NCI-H510A (cell line): ENCODE data around the gene GRID2.
"Not testable (repeated sequence)": the region's sequence is repeated elsewhere in the genome, so short reads cannot be mapped to it uniquely, and the experiment has no call there.

Experiments used
- DNase-seq: peaks from one replicate; lab custom pipeline; 2025; lab: John Stamatoyannopoulos, UW

GRID2 gene

GRCh38 chr4:92303621-92304027 is at the start of gene GRID2:
Gene GRID2, plus strand, starts transcription at chr4:92303966.
- no peak for DNase-seq

- DNase-seq, result no peak
Observed at GRCh38 chr4:92253986-92254671, 49.6 kb upstream of the GRID2 start.

GRCh38 chr4:92254767-92255442 is 48.9 kb upstream of the GRID2 start:
- DNase-seq, result no peak

- DNase-seq, result no peak
Observed at GRCh38 chr4:92255920-92256244, 47.9 kb upstream of the GRID2 start.

GRCh38 chr4:92257931-92258857 is 45.6 kb upstream of the GRID2 start:
- no peak for DNase-seq

GRCh38 chr4:92261256-92261655 is 42.5 kb upstream of the GRID2 start:
- no peak for DNase-seq

GRCh38 chr4:92262371-92262770 is 41.4 kb upstream of the GRID2 start:
- no peak for DNase-seq

GRCh38 chr4:92263010-92263409 is 40.8 kb upstream of the GRID2 start:
- no peak for DNase-seq

- DNase-seq, result no peak
Observed at GRCh38 chr4:92263575-92263974, 40.2 kb upstream of the GRID2 start.

- no peak for DNase-seq
Observed at GRCh38 chr4:92264163-92264562, 39.6 kb upstream of the GRID2 start.

GRCh38 chr4:92265021-92265420 is 38.7 kb upstream of the GRID2 start:
- no peak for DNase-seq

GRCh38 chr4:92265798-92266197 is 38.0 kb upstream of the GRID2 start:
- no peak for DNase-seq

GRCh38 chr4:92266521-92266920 is 37.2 kb upstream of the GRID2 start:
- no peak for DNase-seq

- no peak for DNase-seq
Observed at GRCh38 chr4:92268642-92269041, 35.1 kb upstream of the GRID2 start.

- no peak for DNase-seq
Observed at GRCh38 chr4:92270908-92271307, 32.9 kb upstream of the GRID2 start.

GRCh38 chr4:92271551-92271950 is 32.2 kb upstream of the GRID2 start:
- DNase-seq, result not testable (repeated sequence)

- DNase-seq, result not testable (repeated sequence)
Observed at GRCh38 chr4:92277057-92277881, 26.5 kb upstream of the GRID2 start.

GRCh38 chr4:92279296-92279695 is 24.5 kb upstream of the GRID2 start:
- no peak for DNase-seq

GRCh38 chr4:92299152-92299551 is 4.6 kb upstream of the GRID2 start:
- no peak for DNase-seq

GRCh38 chr4:92304121-92304520 is 355 bp downstream of the GRID2 start:
- no peak for DNase-seq

- DNase-seq, result no peak
Observed at GRCh38 chr4:92304606-92305005, 840 bp downstream of the GRID2 start.
